Tongue (tissue), 2 donors: Measurements from ENCODE around the gene H1-8. TPM values are rescaled to one million over a fixed set of nuclear protein-coding genes. Genes with fewer than 3 reads are reported as not detected.
"Not testable (repeated sequence)": the region's sequence is repeated elsewhere in the genome, so short reads cannot be mapped to it uniquely, and the experiment has no call there.

Experiments
- DNase-seq: peaks from one replicate; pipeline ENCODE4 v3.0.0-alpha.2; 2015
- total RNA-seq: library from RNA; depleted of rRNA; stranded (reverse); fragments of >200 nt; gene quantifications from one replicate; pipeline ENCODE4 v1.2.3, GENCODE V29; 2014

H1-8 gene
- total RNA-seq, 1 donor from 2014 or later: not detected

DNA sequence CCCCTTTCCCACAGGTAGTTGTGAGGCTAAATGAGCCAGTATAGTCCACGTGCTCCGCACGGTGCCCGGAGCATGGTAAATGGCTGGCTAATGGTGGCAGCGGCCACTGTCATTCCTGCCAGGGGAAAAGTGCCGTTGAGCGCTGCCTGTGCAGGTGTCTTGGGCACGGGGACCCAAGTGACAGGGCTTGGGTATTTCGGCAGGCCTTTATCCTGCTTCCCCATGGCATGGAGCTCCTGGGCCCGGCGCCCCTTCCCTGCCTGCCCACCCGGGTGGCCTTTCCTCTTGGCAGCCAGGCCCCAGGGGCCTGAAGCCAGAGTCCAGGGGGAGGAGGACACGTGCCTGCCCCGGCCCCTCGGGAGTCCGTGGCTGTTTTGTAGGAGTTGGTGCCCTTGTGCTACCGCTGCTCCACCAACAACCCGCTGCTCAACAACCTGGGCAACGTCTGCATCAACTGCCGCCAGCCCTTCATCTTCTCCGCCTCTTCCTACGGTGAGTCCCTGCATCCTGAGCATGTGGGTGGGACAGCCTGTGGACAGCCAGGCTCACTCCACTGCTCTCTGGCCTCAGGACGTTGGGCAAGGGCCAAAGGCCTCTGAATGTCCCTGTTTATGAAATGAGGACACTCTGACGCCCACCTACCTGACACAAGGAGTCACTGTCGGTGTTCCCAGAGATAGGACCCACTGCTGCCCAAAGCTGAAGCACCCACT, 27.7 kb upstream of the H1-8 start:
- not testable (repeated sequence) for DNase-seq

DNA sequence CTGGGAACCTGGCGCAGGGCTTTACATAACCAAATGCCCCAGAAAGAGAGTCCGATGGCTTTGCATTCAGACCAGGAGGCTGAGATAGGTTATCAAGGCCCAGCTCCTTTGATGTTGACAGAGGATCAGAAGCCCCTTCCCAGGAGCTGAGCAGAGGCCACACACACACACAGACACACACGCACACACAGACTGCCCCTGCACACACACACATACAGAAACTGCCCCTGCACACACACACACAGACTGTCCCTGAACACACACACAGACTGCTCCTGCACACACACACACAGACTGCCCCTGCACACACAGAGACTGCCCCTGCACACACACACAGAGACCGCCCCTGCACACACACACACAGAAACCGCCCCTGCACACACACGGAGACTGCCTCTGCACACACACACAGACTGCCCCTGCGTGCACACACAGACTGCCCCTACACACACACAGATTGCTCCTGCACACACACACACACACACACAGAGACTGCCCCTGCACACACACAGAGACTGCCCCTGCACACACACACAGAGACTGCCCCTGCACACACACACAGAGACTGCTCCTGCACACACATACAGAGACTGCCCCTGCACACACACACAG, 27.0 kb upstream of the H1-8 start:
- DNase-seq: not testable (repeated sequence)

DNA sequence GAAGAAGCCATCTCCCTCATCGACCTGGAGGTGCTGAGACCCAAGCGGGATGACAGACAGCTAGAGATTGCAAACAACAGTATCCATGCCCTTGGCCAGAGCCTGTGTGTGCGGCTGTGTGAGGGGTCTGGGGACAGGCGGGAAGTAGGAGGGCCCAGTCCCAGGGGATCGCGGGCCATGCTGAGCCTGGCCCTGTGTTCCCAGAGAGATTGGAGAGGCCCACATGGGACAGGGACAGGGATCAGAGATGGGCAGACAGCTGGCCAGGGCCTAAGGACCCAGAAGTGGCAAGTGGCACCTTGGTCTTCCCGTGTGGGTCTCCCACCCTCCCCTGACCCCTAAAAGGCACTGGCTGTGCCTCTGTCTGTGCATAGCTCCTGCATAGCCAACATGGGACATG, 25.5 kb upstream of the H1-8 start:
- DNase-seq: no peak

DNA sequence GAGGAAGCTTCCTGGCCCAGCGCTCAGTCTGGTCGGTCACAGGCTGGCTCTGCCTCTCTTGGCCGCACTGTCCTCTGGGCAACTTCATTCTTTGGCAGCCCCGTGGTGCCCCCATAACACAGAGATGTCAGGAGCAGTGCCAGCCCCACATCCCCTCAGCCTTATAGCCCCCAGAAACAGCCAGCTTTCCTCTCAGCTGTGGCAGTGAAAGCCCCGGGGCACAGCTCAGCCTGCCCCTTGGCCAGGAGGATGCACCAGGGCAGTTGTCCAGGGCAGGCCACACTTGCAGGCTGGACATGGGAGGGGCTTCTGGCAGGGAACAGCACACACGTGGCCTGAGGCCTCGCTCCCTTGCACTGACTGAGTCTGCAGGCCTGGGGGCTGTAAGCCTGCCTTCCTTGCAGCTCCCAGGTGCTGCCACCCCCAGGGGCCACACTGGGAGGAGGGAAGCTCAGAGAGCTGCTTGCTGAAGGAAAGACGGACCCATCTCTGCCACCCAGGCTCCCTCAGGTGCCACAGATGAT, 24.9 kb upstream of the H1-8 start:
- no peak for DNase-seq

DNA sequence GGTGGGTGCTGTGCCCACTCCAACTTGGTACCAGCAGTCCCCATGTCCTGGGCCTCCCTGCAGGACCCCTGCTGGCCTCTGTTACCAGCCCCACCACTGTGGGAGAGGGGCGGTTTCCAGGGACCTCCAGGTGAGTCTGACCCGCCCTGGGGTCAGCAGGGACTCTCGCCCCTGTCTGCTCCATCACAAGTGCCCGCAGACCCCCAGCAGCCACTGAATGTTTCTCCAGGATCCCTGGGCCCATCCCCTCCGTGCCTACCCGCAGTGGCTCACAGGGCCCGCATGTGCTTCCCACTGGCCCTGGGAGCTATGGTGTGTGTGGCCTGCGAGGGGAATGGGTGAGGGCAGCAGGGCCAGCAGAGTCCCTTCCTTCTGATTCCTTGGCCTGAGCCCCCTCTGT, 24.4 kb upstream of the H1-8 start:
- no peak for DNase-seq

DNA sequence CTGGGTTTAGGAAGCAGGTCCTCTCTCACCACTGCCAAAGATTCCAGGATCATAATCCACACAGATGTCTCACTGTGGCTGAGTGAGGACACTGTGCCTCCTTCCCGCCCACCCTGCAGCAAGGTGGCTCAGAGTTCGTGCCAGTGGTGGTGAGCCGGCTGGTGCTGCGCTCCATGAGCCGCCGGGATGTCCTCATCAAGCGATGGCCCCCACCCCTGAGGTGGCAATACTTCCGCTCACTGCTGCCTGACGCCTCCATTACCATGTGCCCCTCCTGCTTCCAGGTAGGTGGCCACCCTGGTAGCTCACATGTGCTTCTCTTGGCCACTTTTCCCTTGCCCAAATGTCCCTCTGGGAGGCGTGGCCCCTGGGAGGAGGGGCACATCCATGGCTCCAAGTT, 23.5 kb upstream of the H1-8 start:
- DNase-seq: no peak

DNA sequence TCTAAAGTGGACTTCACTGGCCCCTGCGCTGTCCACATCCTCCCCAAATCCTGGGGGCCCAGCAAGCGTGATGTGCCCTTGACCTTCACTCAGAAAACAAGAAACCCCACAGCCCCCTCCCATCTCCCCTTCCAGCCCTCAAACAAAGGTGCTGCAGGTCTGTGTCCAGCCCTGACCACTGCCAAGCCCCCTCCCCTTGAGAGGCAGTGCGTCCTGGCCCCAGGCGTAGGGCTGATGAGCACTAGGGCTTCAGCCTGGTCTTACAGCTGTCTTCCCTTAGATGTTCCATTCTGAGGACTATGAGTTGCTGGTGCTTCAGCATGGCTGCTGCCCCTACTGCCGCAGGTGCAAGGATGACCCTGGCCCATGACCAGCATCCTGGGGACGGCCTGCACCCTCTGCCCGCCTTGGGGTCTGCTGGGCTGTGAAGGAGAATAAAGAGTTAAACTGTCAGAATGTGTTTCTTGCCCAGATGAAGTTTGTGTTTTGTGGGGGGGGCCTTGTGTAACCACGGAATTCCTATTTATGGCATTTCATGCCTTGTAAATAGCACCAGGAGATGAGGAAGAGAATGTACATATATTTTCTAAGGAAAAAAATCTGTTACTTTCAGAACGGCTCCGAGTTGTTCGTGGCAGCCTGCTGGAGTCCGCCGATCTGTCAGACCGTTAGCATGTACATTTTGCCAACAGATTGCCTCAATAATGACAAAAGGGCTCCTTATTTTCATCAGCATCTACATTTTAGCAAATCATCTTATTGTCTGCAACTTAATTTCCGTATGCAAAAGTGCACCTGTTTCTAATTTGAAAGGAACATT, 22.9 kb upstream of the H1-8 start:
- DNase-seq: no peak

DNA sequence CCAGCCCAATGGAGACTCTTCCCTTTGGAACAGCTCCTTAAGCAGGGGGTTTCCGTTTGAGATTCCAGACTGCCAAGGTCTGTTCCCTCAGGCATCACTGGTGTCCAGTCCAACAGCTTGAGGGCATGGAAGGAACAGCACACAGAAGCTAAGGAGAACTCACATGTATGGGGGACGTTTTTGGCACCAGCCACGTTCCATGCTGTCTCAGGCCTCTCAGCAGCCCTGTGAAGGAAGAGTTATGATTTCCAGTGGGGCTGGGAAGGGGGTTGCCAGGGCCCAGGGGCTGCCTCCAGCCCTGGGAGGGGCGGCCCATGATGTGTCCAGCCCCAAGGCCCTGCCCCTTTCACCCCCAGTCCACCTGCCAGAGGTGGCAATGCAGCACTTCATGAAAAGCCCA, 22.0 kb upstream of the H1-8 start:
- no peak for DNase-seq

DNA sequence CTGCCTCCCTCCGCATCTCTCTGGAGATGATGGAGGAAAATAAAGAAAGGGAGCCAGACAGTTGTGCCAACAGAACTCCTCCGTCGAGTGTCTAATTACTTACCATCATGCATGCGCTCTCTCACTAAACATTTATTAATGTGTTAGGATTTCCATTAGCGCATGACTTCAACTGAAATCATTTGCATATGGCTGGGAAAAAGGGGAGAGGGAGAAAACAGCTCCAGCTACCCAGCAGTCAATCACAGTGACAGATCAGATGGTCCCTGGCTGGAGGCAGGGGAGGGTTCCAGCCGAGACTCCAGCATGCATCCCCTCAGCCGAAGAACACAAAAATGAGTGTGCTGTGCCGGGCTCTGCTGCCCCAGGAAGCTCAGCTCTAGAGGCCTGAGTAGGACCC, 21.4 kb upstream of the H1-8 start:
- DNase-seq: no peak

DNA sequence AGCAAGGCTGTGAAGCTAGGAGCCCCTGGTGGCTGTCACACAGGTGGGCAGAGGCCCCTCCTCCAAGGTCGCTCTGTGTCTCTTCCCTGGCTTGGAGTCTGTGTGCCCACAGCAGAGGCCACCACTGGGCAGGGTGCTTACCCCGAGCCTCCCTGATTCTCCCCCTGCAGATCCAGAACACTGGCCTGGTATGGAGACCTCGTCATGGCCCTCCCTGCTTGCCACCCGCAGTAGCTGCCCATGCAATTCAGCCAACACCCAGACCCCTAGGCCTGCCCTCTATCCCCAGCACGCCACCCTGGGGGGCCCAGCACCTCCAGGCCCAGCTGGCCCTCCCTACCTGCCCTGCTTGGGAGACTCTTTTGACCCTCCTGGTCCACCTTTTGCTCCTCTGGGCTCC, 20.0 kb upstream of the H1-8 start:
- no peak for DNase-seq

DNA sequence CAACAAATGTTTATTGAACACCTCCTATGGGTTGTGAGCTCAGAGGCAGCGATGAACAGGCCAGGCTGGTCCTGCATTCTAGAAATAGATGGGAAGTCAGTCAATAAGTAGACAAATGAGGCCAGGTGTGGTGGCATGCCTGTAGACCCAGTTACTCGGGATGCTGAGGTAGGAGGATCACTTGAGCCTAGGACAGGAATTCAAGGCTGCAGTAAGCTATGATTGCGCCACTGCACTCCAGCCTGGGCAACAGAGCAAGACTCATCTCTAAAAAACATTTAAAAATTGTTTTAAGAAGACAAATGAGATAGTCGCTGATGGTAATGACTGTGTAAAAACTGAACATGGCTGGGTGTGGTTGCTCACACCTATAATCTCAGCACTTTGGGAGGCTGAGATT, 18.9 kb upstream of the H1-8 start:
- DNase-seq: no peak

DNA sequence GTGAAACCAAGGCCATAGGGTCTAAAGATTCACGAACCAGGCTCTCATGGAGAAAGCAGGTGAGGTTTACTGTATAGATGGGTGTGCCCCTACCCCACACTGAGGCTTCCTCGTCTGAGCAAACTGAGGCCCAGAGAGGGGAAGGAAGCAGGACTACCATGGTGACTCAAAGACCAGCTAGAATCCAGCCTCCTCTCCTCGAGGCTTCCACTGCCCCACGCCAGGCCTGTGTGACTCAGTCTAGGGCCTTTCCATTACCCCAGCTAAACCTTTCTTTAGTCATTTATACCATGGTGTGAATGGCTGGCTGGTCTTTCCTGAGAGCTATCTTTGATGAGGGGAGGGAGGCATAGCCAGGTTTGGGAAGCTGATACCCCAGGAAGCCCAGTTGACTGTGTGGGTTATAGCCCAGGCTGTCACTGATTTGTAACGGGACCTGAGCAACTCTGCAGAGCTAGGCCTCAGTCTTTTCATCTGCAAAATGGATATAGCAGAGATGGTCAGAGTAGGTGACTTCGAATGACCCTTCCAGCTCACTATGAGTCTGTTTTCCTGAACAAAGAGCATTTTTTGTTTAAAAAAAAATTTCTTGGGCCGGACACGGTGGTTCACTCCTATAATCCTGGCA, 17.5 kb upstream of the H1-8 start:
- no peak for DNase-seq

DNA sequence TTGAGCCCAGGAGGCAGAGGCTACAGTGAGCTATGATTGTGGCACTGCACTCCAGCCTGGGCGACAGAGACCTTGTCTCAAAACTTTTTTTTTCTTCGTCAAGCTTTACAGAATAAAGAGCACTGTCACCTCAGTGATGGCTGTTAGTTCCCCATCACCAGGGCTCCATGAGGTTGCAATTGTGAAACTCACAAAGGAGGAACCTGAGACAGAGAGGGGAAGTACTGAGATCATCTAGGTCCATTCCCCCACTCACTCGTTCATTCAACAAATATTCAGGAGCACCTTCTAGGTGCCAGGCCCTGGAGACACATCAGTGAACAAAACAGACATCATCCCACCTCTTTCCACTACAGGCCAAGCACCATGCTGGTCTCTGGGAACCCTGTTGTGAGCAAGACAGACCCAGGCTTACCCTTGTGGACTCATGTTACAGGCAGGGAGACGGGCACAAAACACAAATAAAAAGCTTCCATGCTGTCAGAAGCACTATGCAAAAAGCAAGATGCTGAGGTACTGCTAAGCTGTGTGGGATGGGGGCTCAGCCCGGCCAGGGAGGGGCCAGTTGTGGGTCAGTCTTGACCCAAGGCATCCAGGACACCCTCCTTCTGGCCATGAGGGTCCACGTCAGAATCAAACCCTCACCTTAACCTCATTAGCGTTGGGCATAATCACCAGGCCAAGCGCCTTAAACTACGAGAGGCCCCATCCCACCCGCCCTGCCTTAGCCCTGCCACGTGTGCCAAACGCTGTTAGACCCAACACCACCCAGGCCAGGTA, 16.7 kb upstream of the H1-8 start:
- DNase-seq: no peak

DNA sequence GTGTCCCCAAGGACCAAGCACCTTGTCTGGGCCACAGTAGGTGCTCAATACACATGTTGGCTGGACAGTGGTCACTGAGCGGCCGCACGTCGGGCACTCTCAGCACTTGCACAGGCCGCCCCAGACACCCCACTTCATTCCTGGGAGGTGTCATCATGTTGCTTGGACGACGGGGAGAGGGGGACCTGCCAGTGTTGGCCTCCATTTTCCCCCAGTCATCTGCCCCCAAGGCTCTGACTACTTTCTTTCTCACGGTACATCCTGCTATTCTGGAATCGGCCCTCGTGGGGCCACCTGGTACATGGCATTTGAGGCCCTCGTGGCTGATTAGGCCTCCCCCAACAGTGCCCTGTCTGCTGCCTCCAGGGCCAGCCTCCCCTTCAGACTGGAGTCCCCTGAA, 15.7 kb upstream of the H1-8 start:
- DNase-seq: no peak

DNA sequence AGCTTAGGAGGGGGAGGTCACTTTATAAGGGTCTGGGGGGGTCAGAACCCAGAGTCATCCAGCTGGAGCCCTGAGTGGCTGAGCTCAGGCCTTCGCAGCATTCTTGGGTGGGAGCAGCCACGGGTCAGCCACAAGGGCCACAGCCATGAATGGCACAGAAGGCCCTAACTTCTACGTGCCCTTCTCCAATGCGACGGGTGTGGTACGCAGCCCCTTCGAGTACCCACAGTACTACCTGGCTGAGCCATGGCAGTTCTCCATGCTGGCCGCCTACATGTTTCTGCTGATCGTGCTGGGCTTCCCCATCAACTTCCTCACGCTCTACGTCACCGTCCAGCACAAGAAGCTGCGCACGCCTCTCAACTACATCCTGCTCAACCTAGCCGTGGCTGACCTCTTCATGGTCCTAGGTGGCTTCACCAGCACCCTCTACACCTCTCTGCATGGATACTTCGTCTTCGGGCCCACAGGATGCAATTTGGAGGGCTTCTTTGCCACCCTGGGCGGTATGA, 14.3 kb upstream of the H1-8 start, which contains the start of gene RHO:
RHO (plus strand) TSS at position 51 of the 512 bp plus-strand sequence; CDS start at position 146, 95 bp downstream.
- DNase-seq: no peak

DNA sequence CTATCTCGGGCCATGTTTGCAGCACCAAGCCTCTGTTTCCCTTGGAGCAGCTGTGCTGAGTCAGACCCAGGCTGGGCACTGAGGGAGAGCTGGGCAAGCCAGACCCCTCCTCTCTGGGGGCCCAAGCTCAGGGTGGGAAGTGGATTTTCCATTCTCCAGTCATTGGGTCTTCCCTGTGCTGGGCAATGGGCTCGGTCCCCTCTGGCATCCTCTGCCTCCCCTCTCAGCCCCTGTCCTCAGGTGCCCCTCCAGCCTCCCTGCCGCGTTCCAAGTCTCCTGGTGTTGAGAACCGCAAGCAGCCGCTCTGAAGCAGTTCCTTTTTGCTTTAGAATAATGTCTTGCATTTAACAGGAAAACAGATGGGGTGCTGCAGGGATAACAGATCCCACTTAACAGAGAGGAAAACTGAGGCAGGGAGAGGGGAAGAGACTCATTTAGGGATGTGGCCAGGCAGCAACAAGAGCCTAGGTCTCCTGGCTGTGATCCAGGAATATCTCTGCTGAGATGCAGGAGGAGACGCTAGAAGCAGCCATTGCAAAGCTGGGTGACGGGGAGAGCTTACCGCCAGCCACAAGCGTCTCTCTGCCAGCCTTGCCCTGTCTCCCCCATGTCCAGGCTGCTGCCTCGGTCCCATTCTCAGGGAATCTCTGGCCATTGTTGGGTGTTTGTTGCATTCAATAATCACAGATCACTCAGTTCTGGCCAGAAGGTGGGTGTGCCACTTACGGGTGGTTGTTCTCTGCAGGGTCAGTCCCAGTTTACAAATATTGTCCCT, 13.4 kb upstream of the H1-8 start:
- no peak for DNase-seq

DNA sequence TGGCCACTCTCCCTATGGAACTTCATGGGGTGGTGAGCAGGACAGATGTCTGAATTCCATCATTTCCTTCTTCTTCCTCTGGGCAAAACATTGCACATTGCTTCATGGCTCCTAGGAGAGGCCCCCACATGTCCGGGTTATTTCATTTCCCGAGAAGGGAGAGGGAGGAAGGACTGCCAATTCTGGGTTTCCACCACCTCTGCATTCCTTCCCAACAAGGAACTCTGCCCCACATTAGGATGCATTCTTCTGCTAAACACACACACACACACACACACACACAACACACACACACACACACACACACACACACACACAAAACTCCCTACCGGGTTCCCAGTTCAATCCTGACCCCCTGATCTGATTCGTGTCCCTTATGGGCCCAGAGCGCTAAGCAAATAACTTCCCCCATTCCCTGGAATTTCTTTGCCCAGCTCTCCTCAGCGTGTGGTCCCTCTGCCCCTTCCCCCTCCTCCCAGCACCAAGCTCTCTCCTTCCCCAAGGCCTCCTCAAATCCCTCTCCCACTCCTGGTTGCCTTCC, 12.7 kb upstream of the H1-8 start:
- DNase-seq: no peak

DNA sequence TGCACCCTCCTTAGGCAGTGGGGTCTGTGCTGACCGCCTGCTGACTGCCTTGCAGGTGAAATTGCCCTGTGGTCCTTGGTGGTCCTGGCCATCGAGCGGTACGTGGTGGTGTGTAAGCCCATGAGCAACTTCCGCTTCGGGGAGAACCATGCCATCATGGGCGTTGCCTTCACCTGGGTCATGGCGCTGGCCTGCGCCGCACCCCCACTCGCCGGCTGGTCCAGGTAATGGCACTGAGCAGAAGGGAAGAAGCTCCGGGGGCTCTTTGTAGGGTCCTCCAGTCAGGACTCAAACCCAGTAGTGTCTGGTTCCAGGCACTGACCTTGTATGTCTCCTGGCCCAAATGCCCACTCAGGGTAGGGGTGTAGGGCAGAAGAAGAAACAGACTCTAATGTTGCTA, 12.2 kb upstream of the H1-8 start:
- no peak for DNase-seq

DNA sequence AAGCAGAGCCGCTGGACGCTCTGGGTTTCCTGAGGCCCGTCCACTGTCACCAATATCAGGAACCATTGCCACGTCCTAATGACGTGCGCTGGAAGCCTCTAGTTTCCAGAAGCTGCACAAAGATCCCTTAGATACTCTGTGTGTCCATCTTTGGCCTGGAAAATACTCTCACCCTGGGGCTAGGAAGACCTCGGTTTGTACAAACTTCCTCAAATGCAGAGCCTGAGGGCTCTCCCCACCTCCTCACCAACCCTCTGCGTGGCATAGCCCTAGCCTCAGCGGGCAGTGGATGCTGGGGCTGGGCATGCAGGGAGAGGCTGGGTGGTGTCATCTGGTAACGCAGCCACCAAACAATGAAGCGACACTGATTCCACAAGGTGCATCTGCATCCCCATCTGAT, 11.3 kb upstream of the H1-8 start:
- no peak for DNase-seq

DNA sequence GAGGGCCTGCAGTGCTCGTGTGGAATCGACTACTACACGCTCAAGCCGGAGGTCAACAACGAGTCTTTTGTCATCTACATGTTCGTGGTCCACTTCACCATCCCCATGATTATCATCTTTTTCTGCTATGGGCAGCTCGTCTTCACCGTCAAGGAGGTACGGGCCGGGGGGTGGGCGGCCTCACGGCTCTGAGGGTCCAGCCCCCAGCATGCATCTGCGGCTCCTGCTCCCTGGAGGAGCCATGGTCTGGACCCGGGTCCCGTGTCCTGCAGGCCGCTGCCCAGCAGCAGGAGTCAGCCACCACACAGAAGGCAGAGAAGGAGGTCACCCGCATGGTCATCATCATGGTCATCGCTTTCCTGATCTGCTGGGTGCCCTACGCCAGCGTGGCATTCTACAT, 10.7 kb upstream of the H1-8 start:
- DNase-seq: no peak

DNA sequence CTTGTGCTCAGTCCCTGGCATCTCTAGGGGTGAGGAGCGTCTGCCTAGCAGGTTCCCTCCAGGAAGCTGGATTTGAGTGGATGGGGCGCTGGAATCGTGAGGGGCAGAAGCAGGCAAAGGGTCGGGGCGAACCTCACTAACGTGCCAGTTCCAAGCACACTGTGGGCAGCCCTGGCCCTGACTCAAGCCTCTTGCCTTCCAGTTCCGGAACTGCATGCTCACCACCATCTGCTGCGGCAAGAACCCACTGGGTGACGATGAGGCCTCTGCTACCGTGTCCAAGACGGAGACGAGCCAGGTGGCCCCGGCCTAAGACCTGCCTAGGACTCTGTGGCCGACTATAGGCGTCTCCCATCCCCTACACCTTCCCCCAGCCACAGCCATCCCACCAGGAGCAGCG, 9.6 kb upstream of the H1-8 start:
- DNase-seq: no peak
